Stimulated activated CD4-positive, alpha-beta T cell treated with anti-CD3 and anti-CD28 coated beads, Interleukin-1b, Interleukin-23, amount 100 ng/mL, for 48 hours (primary cell): Measurements from ENCODE around the gene TSSK3.
"Not testable (repeated sequence)": the region's sequence is repeated elsewhere in the genome, so short reads cannot be mapped to it uniquely, and the experiment has no call there.

Experiments
- DNase-seq: peaks from one replicate; pipeline ENCODE4 v3.0.0-alpha.2; 2020

The TSSK3 gene

DNA sequence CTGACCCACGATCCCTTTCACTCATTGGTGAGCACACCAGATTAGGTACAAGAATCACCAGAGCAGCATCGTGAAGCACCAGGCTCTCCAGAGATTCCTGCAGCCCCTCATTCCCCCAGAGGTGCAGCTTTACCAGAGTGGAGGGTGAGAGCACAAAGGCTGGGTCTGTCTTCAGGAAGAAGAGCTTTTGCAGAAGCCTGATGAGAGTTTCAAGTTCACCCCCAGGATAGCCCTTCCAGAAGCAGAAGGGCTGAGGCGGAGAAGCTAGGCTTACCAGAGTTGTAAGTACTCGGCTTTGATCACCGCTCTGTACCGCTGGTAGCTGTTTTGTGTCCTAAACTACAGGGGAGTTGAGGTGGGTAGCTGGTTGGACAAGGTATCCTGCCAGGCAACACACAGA, 3.1 kb downstream of the TSSK3 start:
- no peak for DNase-seq

DNA sequence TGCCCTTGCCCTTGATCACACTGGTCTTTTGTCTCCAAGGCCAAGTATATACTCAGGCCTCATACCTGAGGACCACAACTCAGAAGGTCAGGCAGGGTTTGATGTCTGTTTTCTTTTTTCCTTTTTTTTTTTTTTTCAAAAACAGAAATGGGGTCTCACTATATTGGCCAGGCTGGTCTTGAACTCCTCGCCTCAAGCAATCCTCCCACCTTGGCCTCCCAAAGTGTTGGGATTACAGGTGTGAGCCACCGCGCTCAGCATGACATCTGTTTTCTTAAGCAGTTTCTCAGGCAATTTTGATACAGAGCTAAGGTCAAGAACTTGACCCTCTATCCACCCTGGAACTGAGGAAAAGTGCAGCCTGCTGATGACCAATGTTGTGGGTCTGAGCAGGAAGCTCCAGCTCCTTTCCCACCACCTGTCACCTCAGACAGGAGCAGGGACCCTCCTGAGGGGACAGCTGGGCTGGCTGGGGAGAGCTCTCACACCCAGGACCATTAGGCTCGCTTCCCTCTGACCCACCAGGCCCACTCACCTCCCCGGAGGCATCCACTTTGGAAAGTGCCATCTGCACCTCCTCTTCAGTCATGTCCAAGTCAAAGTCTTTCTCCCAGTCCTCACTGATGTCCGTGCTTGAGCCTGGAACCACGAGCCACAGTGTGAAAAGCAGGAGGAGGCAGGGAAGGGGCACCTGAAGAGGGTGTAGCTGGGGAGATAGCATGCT, 5.7 kb downstream of the TSSK3 start:
- no peak for DNase-seq

DNA sequence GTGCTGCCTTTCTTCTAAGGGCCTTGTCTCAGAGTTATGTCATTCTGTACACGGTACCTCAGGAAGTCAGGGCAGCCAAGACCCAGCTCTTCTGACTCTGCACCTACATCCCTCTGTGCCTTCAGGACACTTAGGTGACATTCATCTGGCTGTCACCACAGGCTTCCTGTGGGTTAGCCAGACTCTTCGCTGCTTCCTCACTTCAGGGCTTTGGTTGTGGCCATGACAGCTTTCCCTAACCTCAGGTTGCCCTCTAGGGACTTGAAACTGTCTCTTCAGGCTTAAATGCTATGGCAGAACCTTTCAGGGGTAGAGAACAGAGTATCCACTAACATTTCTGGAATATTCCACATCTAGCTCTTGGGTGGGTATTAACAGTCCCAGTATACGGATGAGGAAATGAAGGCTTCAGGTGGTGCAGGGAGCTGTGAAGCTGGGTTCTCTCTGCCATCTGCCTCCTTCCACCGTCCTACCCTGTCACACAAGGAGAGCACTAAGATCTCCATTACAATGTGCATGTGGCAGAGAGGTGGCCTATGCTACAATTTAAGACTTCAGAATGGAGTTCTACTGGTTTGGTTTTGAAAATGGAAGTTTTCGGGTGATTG, 9.9 kb downstream of the TSSK3 start:
- peak; percentile 36 for DNase-seq

DNA sequence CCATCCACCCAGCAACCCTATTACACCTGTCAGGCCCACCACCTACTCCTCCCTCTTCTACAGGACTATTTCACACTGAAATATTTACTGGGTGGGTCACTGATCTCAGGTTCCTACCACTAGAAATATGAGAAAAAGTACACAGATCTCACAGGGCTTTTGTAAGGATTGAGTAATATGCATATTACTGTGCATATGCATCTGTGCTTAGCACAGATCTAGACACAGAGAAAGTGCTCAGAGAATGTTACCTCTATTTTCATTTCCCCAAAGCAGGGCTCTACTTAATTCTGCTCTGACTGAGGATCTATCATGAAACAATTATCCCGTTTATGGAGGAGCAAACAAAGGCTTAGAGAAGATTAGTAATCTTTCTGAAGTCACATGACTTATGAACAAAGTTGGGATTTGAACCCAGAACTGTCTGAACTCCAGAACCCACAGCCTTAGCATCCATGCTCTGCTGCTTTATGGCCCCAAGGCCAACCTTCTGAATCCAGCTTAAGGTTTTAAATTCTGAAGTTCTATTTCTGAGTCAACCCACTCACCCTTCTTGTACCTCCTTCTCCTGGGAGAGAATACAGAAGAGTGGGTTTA, 11.8 kb downstream of the TSSK3 start:
- DNase-seq: no peak

DNA sequence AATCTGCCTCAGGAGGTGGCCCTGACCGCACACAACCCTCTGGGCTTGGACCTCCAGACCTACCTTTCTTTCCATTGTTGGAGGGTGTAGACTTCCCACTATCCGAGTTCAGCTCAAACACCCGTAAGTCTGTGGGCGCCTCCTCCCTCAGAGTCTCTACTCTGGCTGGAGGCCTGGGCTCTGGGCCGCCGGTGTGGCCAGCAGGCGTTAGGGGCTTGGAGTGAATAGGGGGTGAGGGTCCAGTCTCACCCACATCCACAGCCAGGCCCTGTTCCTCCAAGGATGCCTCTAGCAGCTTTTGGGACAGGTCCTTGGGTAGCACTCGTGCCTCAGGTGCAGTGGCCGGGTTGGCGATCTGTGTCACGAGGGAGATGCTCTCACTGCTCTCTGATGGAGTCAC, 13.9 kb downstream of the TSSK3 start:
- no peak for DNase-seq

DNA sequence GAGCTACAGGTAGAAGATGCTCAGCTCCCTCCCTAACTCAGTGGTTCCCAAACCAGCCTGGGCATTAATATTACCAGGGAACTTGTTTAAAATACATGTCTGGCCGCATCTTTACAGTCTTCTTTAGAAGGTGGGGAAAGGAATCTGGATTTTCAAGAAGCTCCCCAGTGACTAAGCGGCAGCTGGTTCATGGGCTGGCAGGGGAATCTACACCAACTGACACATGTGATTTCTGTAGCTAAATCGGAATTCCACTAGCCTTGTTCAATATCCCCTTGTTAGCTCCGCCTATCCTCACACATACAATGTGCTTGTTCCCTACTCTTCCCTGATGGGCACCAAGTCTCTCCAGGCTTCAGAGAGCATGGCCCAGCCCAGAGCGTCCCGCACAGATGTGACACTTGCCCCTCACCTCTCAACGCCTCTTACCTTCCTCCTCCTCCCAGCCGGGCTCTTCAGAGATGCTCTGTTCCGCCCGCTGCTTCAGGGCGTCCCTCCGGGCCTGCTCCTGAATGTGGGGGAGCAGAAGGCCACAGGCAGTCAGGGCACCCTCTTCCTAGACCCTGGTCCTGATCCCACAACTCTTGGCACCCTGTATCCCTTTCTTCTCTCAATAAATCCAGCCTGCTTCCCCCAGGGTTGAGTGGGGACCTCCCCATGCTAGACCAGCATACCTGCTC, 15.3 kb downstream of the TSSK3 start:
- no peak for DNase-seq

DNA sequence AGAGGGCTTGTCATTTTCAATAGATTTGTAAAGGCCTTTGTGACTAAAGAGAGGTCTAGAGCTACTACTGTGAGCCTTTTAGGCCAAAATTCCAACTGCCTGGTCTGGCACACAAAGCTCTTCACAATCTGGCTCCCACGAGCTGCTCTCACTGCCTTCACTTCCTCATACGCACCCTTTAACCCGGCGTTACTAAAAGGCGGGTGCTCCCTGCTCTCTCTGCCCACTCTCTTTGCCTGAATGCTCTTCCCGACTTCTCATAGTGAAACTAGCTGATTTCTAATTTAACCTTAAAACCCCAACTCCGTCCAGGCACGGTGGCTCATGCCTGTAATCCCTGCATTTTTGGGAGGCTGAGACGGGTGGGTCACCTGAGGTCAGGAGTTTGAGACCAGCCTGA, 17.7 kb downstream of the TSSK3 start:
- DNase-seq: no peak

DNA sequence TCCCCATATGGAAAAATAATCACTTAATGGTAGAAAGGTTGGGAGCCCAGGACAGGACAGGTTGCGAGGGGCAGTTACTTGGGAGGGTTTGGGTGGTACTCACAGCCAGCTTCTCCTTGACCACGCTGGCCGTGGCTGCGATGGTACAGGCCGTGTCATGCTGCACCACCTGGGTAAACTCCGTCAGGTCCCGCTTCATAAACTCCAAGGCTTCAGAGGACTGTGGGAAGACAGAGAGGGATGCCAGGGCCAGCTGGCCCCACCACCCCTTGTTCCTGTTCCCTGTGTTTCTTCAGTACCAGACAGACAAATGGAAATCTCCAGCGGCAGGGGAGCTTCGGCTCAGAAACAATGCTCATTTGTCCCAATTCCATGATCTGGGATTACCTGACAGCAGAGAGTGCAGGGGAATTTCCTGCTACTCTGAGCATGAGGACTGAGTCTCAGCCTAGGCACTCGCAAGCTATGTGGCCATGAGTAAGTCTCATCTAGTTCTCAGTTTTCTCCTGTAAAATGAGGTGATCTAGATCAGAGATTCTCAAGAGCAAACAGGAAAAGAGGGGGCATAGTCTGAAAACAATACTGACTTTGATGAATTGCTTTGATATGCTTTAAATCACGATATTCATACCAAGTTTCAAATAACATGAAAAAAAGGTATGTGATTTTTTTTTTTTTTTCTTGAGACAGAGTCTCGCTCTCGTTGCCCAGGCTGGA, 24.5 kb downstream of the TSSK3 start:
- no peak for DNase-seq

DNA sequence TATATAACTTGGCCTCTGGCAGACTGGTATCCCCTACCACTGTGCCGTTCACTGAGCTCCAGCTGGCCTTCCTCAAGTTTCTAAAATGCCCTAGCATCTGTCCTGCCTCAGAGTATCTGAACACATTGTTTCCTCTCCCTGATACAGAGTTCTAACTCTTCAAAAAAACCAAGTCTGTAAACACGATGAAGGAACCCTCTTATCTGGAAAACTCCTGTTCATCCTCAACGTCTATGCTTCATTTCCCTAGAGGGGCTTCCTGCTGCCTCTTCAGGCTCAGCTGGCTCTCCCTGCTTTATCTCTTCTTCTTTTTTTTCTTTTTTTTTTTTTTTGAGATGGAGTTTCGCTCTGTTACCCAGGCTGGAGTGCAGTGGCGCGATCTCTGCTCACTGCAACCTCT, 26.3 kb downstream of the TSSK3 start:
- DNase-seq: no peak

DNA sequence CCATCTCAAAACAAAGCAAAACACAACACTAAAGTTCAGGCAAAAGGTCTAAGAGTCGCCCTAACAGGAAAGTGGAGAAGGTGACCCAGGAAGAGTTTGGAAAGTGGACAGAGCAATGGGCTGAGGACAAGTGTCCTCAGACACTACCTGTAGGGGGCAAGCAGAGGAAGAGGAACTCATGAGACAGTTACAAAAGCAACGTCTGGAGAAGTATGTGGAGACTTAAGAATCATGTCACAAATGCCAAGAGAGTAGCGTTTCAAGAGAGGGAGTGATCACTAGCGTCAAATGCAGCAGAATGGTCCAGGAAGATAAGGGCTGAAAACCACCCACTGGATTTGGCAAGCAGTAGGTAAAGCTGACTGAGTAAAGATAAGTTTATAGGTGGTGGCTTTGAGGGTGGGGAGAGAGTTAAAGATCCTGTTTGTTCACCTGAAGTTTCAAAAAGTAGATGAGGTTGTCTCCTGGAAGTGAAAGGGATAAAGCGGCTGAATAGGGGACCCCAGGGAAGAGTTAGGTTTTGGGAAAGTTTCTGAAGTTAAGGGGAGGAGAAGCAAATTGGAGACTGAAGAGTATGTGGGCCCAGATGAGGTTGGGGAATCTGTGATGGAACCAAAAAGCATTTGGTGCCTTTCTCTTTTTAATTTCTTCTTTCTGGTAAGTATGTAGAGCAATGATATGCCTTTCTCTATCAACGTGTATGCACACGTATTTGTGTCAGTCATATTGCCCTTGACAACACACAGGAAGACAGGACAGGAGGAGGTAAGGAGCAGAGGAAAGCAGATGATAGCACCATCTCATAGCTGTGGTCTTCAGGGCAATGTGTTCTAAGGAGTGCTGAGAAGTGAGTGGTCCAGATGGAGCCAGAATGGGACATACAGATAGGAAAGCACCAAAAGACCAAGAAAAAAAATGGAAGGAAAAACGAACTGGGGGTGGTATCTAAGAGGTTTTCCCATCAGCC, 28.8 kb downstream of the TSSK3 start:
- DNase-seq: no peak

DNA sequence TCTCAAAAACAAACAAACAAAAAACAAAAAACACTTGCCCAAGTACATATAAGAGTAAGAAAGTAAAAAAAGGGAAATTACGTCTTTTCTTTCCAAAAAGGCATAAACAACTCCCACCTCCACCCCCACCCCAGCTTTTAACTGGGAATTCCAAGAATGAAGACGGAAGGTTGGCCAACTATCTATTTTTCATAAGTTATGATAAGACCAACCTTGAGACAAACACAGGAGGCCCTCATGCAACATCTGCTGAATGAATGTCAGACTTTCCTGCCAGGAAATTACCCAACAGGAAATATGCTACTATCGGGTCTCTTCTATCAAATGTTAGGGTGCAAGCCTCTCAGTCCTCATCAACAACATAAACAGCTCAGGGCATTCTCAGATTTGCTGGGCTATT, 30.0 kb downstream of the TSSK3 start:
- DNase-seq: no peak

DNA sequence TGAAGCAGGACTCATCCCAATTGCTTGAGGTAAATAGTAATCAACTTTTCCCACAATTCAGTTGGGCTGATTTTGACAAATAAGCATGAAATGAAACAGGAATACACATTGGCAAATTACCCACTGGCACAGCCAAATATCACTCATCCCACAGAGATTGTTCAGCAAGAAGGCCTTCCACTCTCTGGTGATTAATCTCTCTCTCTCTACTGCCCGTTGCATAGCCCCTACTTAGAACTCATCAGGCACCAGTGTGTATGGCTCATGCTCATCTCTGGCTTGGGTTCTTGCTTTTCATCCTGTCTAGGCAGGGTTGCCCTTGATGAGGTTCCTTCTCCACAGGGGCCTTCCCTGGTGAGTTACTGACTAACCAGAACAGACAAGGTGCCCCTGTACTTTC, 30.8 kb downstream of the TSSK3 start:
- DNase-seq: peak; percentile 33

DNA sequence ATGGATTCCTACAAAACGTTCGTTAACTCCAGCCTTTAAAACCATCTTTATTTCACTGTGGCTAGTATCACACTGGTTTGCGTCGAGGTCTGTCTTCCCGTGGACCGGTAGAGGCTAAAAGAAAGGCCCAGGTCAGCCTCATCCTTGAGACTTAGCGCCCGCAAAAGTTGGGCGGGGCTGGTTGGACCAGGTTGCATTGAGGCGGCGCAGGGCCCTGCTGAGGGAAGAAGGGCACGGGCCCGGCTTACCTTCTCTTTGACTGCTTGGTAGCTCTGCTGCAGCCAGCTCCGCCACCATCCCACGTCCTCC, 31.4 kb downstream of the TSSK3 start:
- no peak for DNase-seq

DNA sequence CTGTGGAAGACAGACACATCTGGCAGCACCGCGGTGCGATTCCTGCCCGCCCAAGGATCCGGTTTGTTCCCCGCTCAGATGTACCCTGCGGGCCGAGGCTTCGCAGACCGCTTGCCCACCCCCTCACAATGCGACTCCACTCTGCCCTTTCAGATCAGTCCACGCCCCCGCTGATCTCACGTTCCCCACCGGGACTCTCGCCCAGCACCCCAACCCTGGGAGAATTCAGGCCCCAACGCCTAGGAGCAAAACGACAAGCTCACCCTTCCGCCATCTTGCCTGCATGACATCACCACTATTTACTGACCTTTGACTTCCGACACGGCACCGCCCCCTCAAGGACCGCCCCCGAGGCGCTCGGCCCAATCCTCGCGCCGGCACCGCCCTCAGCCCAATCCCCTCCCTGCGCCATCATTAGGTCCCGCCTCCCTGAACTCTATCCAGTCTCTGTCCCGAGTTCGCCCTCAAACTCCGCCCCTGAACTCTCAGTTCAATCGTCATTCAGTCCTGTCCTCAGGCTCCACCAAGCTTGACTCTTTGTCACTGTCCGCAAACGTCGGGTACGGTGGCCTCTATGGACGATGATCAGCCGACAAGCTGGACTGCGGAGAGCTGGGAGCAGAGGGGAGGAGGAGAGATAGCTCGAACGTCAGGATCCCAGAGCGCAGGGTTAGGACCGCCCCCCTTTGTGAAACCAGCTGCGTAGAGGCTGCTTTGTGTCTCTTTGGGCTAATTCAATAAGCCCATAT, 32.0 kb downstream of the TSSK3 start, which contains the start of gene BSDC1:
TSS of gene BSDC1 (minus strand) at position 301 of the 749 bp plus-strand sequence. CDS start at position 274, 27 bp downstream.
- DNase-seq: peak; percentile 98

DNA sequence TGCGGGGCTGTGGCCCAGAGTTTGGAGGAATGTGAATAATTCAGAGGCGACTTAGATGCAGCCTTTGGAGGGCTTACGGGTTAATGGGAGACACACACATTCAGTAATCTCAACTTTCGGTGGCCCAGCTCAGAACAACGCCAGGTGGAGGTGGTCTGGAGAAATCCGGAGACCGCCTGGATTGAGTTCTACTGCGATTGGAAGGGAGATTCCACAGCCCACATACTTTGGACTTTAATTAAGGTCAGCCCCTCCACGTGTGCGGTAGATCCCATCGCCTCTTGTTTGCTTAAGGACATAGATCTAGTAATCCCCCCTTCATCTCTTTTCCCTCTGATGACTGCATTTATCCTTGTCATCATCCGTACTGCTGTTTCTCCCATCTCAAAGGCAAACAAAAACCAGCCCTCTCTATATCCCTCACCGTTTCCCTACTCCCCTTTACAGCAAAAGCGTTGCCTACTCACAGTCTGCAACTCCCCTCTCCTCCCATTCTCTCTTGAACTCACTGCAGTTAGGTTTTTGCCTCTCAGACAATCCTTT, 32.6 kb downstream of the TSSK3 start:
- no peak for DNase-seq

DNA sequence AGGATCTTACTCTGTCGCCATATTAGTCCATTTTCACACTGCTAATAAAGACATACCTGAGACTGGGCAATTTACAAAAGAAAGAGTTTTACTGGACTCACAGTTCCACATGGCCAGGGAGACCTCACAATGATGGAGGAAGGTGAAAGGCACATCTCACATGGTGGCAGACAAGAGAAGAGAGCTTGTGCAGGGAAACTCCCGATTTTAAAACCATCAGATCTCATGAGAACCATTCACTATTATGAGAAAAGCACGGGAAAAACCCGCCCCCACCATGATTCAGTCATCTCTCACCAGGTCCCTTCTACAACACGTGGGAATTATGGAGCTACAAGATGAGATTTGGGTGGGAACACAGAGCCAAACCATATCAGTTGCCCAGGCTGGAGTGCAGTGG, 34.2 kb downstream of the TSSK3 start:
- not testable (repeated sequence) for DNase-seq

DNA sequence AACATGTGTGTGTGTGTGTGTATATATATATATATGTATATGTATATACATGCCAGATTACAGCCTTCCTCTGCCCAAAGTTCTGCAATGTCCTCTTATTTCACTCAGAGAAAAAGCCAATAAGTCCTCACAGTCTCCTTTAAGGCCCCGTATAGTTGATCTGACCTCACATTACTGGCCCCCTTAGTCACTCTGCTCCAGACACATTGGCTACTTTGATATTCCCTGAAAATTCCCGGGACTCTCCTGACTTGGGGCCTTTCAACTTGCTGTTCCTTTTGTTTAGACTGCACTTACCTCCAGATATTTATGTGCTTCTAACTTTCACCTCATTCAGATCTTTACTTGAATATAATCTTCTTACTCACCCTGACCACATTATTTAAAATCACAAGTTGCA, 36.1 kb downstream of the TSSK3 start:
- DNase-seq: no peak

DNA sequence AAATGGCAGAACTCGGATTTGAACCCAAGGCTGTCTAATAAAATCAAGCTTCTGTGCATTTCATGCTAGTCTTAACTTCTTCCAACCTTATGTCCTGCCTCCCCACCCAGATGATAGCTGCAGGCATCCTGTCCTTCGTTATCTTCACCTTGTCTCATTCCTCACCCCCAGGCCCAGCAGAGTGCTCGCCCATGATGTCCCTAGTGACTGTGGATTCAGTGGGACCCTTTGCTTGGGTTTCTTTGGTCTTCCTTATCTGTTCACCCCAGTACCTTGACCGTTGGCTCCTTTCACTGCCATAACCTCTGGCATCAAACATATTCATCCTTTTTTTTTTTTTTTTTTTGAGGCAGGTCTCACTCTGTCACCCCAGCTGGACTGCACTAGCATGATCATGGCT, 37.5 kb downstream of the TSSK3 start:
- no peak for DNase-seq

DNA sequence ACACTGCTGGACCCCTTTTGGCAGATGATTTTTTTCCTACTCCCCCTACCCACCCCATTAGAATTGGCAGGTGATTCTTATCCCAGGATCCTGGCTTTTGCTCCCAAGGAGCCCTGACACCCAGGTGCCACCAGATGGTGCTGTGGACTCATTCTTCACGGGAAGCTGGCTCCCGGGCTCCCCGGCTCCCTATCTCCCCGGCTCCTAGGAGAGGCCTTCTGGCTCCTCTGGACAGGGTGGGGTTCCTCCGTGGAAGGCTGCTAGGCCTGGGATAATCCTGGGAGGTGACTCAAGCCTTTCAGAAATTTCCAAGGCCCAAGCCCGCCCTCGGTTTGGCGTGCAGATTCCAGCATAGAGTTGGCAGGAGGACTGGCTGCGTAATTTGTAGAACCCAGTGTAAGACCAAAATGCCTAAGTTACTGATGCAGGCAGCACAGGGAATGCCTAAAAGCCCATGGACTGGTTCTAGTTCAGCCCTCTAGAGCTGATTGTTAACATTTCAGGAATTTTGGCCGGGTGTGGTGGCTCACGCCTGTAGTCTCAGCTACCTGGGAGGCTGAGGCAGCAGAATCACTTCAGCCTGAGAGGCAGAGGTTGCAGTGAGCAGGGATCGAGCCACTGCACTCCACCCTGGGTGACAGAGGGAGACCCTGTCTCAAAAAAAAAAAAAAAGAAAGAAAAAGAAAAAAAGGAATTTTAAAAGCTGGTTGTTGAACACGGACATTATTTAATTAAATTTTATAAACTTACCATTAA, 38.7 kb downstream of the TSSK3 start:
- peak; percentile 49 for DNase-seq

DNA sequence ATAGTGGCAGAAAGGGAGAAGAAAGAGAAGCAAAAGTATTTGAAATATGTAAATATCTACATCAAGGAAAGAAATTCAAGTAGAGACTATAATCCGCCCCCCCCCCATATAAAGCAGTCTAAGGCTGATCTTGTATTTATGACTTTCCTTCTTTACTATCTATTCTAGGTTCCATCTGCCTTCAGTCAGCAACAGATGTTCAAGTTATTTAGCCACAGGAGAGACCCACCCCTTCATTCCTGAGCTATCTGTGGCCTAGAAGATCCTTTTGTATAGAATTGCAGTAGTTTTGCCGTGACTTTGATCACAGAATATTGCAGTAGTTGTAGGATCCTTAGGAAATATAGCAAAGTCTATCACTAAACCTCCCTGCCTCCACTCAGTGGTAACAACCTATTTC, 42.6 kb downstream of the TSSK3 start:
- no peak for DNase-seq
